SK-N-SH (cell line): ENCODE data around the gene BBS4. TPM values are rescaled to one million over a fixed set of nuclear protein-coding genes. Genes with fewer than 3 reads are reported as not detected.

Source experiments
- CTCF ChIA-PET: fragments of 300-600, 350-600 bp; formaldehyde crosslinking; extraction: SDS; loops from one replicate; lab custom pipeline; 2021; lab: Yijun Ruan, JAX
- POLR2A ChIA-PET: fragments of 350-600 bp; sonication (Branson Sonifier 250); formaldehyde crosslinking; extraction: SDS; loops from one replicate; lab custom pipeline; 2020; ENCODE audit warnings: antibody characterized with exemption, inconsistent platforms; lab: Yijun Ruan, JAX
- DNase-seq: peaks from one replicate; pipeline ENCODE4 v3.0.0; 2012
- H2AFZ ChIP-seq: fragments of 200-600 bp; sonication (generic); 2 replicates; pipeline ENCODE4 v1.8.1; 2016; ENCODE audit warnings: antibody characterized with exemption, mild to moderate bottlenecking, low read depth
- H3F3A ChIP-seq: fragments of 200-600 bp; sonication (generic); replicated peaks from 2 replicates; pipeline ENCODE3; 2016; ENCODE audit warnings: antibody characterized with exemption, mild to moderate bottlenecking; ENCODE audit not compliant: insufficient read depth
- H3K27ac ChIP-seq, 2 experiments: fragments of 200-500 bp in 1 of 2; fragments of 200-600 bp in 1 of 2; sonication (Bioruptor generic) in 1 of 2; sonication (generic), shearing (Covaris generic) in 1 of 2; 2 replicates each; pipeline versions ENCODE4 v1.5.1 to v1.6.1; 2014 to 2016; ENCODE audit warnings: low read depth in 2 of 2, inconsistent platforms in 1 of 2, low read length in 1 of 2, mild to moderate bottlenecking in 1 of 2, mixed read lengths in 1 of 2
- H3K27me3 ChIP-seq: fragments of 200-600 bp; sonication (generic), shearing (Covaris generic); 2 replicates; pipeline ENCODE4 v1.6.1; 2016; ENCODE audit warnings: mixed run types; ENCODE audit not compliant: insufficient read depth
- H3K36me3 ChIP-seq, 2 experiments: fragments of 200-500 bp in 1 of 2; fragments of 200-600 bp in 1 of 2; sonication (Bioruptor generic) in 1 of 2; sonication (generic) in 1 of 2; replicated peaks in 1 of 2; 2 replicates each; pipeline versions ENCODE3 to v1.5.1; 2014 to 2016; ENCODE audit warnings: low read length in 1 of 2, mild to moderate bottlenecking in 1 of 2; ENCODE audit not compliant: insufficient read depth in 2 of 2, control insufficient read depth in 1 of 2
- H3K4me1 ChIP-seq, 2 experiments: fragments of 200-500 bp in 1 of 2; fragments of 200-600 bp in 1 of 2; sonication (Bioruptor generic) in 1 of 2; sonication (generic), shearing (Covaris generic) in 1 of 2; 2 replicates each; pipeline versions ENCODE4 v1.5.1 to v1.6.1; 2014 to 2016; ENCODE audit warnings: low read depth in 1 of 2, low read length in 1 of 2, mixed run types in 1 of 2; ENCODE audit not compliant: insufficient read depth in 2 of 2, control insufficient read depth in 1 of 2
- H3K4me2 ChIP-seq: fragments of 200-600 bp; sonication (generic), shearing (Covaris generic); 2 replicates; pipeline ENCODE4 v1.6.1; 2017; ENCODE audit warnings: mixed run types
- H3K4me3 ChIP-seq, 2 experiments: fragments of 200-500 bp in 1 of 2; fragments of 200-600 bp in 1 of 2; sonication (Bioruptor generic) in 1 of 2; sonication (generic), shearing (Covaris generic) in 1 of 2; 2 replicates each; pipeline versions ENCODE4 v1.5.1 to v1.8.1; 2014 to 2016; ENCODE audit warnings: low read depth in 2 of 2, inconsistent platforms in 1 of 2, low read length in 1 of 2, mild to moderate bottlenecking in 1 of 2, mixed read lengths in 1 of 2, moderate library complexity in 1 of 2
- H3K79me2 ChIP-seq: fragments of 200-600 bp; sonication (generic); 2 replicates; pipeline ENCODE4 v1.8.1; 2017; ENCODE audit warnings: mild to moderate bottlenecking; ENCODE audit not compliant: insufficient read depth
- H3K9ac ChIP-seq: fragments of 200-600 bp; sonication (generic); 2 replicates; pipeline ENCODE4 v1.6.1; 2017; ENCODE audit warnings: mixed run types
- H3K9me2 ChIP-seq: fragments of 200-600 bp; sonication (generic); 2 replicates; pipeline ENCODE4 v1.6.1; 2017; ENCODE audit warnings: mixed run types
- H3K9me3 ChIP-seq: fragments of 200-600 bp; sonication (generic); 2 replicates; pipeline ENCODE4 v1.6.1; 2017; ENCODE audit warnings: mixed run types, mild to moderate bottlenecking, moderate library complexity
- H4K20me1 ChIP-seq: fragments of 200-600 bp; sonication (generic); 2 replicates; pipeline ENCODE4 v1.6.1; 2017; ENCODE audit warnings: mild to moderate bottlenecking, mixed run types; ENCODE audit not compliant: insufficient read depth
- CHD2 ChIP-seq: fragments of 150-350 bp; IDR thresholded peaks from 2 replicates; pipeline ENCODE4 v1.6.1; 2018; ENCODE audit warnings: low read length; ENCODE audit not compliant: partially characterized antibody
- ELF1 ChIP-seq: IDR thresholded peaks from 2 replicates; pipeline ENCODE4 v1.4.0; 2012
- EP300 ChIP-seq, 2 experiments: IDR thresholded peaks; 2 replicates each; pipeline versions ENCODE4 v1.4.0 to v1.6.1; 2012; ENCODE audit warnings: borderline replicate concordance in 1 of 2, low read depth in 1 of 2, low read length in 1 of 2
- FOXJ3 ChIP-seq: sonication (generic); formaldehyde crosslinking; IDR thresholded peaks from 2 replicates; pipeline ENCODE4 v1.5.1; 2020; ENCODE audit warnings: mild to moderate bottlenecking, missing genetic modification reagents
- GATA2 ChIP-seq: sonication (generic); formaldehyde crosslinking; IDR thresholded peaks from 2 replicates; pipeline ENCODE4 v1.5.0; 2020; ENCODE audit warnings: mild to moderate bottlenecking, missing genetic modification reagents
- JUND ChIP-seq: IDR thresholded peaks from 2 replicates; pipeline ENCODE4 v1.4.0; 2012
- MEF2A ChIP-seq: IDR thresholded peaks from 2 replicates; pipeline ENCODE4 v1.4.0; 2012; ENCODE audit warnings: low read depth, borderline replicate concordance
- MXI1 ChIP-seq: IDR thresholded peaks from 2 replicates; pipeline ENCODE4 v1.6.1; 2012; ENCODE audit warnings: mild to moderate bottlenecking, low read depth, low read length, improper control_type of control experiment
- NFIC ChIP-seq: IDR thresholded peaks from 2 replicates; pipeline ENCODE4 v1.4.0; 2012; ENCODE audit warnings: borderline replicate concordance
- POLR2AphosphoS5 ChIP-seq: IDR thresholded peaks from 2 replicates; pipeline ENCODE4 v1.6.1; 2012; ENCODE audit warnings: low read depth, low read length
- RAD21 ChIP-seq: IDR thresholded peaks from 2 replicates; pipeline ENCODE4 v1.6.1; 2012; ENCODE audit warnings: mild to moderate bottlenecking, low read length
- RCOR1 ChIP-seq: fragments of 150-350 bp; IDR thresholded peaks from 2 replicates; pipeline ENCODE4 v1.6.1; 2017; ENCODE audit warnings: antibody characterized with exemption, low read length
- RFX5 ChIP-seq: IDR thresholded peaks from 2 replicates; pipeline ENCODE4 v1.6.1; 2012; ENCODE audit warnings: mild to moderate bottlenecking, improper control_type of control experiment, low read length
- RXRA ChIP-seq: IDR thresholded peaks from 2 replicates; pipeline ENCODE4 v1.4.0; 2012; ENCODE audit warnings: low read depth, mild to moderate bottlenecking, borderline replicate concordance
- SMC3 ChIP-seq: IDR thresholded peaks from 2 replicates; pipeline ENCODE4 v1.6.1; 2012; ENCODE audit warnings: low read depth, low read length, improper control_type of control experiment
- TAF1 ChIP-seq: IDR thresholded peaks from 2 replicates; pipeline ENCODE4 v1.6.1; 2012; ENCODE audit warnings: low read depth, mild to moderate bottlenecking, low read length, moderate library complexity, borderline replicate concordance
- TCF12 ChIP-seq: IDR thresholded peaks from 2 replicates; pipeline ENCODE4 v1.4.0; 2012
- TEAD4 ChIP-seq: IDR thresholded peaks from 2 replicates; pipeline ENCODE4 v1.4.0; 2012; ENCODE audit warnings: mild to moderate bottlenecking, borderline replicate concordance; ENCODE audit not compliant: insufficient read depth
- YY1 ChIP-seq: IDR thresholded peaks from 2 replicates; pipeline ENCODE4 v1.4.0; 2012; ENCODE audit warnings: low read depth, mild to moderate bottlenecking
- WGBS: methylation state at CpG from one replicate; pipeline ENCODE4 v1.1.6; 2017; ENCODE audit warnings: low lambda C conversion rate; 5-methylcytosine and 5-hydroxymethylcytosine counted together
- polyA plus RNA-seq, 3 experiments: library from polyadenylated mRNA; depleted of rRNA; stranded (reverse); fragments of >200 nt; gene quantifications; 2 replicates each; pipeline ENCODE4 v1.2.3, GENCODE V29; 2012
- TF ChIP-seq, protein P1 (sequence below): IDR thresholded peaks from 2 replicates; pipeline ENCODE4; 2012
- TF ChIP-seq, protein P2 (sequence below): fragments of 200-600 bp; sonication (generic); IDR thresholded peaks from 2 replicates; pipeline ENCODE4 v1.6.1; 2017; ENCODE audit warnings: antibody characterized with exemption, mild to moderate bottlenecking, moderate library complexity
- TF ChIP-seq, protein P3 (sequence below): IDR thresholded peaks from 2 replicates; pipeline ENCODE4 v1.4.0; 2012; ENCODE audit warnings: low read depth
- TF ChIP-seq, protein P4 (sequence below): IDR thresholded peaks from 2 replicates; pipeline ENCODE4 v1.6.1; 2012; ENCODE audit warnings: mild to moderate bottlenecking, low read depth, low read length, moderate library complexity
- TF ChIP-seq, protein P5 (sequence below): fragments of 150-350 bp; IDR thresholded peaks from 2 replicates; pipeline ENCODE4 v1.6.1; 2016; ENCODE audit warnings: mild to moderate bottlenecking, low read depth, low read length
- TF ChIP-seq, protein P6 (sequence below): IDR thresholded peaks from 2 replicates; pipeline ENCODE4 v1.4.0; 2012; ENCODE audit warnings: low read depth, borderline replicate concordance

BBS4 gene
- polyA plus RNA-seq, 1 of the 3 experiments (the other 2 are of a cell fraction) = 18.5 TPM

DNA sequence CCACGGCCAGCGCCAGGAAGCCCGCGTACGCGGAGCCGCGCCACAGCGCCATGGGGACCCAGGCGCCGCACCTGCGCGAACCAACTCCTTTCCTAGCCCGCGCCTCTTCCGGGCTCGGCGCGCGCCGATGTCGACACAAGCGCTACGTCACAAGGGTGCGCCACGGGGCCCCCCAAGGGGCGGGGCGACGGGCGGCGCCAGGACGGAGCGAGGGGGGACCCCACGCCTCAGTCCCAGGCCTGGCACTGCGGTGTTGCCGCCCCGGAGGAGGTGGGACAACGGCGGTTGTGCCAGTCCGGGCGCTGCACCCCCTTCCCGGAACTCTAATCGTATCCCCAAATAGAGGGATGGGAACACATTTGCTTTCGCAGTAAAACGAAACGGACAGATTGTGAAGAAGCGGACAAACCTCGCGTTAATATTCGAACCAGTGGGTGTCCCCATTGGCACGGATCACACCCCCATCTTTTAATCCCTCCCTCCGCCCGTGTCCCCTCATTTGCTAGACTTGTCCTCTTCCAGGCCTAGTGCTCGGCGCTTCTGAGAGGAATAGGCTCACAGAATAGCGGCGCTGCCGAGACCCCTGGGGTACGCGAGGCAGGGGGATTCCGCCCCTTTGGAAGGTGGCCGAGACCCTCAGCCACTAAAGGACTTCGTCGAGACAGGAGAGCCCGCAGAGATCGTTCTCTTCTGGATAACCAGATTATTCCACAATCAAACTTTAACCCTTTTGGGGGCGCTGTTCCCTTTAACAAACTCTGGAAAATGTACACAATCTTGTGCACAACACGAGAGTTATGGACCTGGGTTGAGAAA is 97.8 kb downstream of the BBS4 start, which contains the start of gene ADPGK:
TSS of gene ADPGK (minus strand) at position 119 of the 816 bp plus-strand sequence. CDS start at position 52, 67 bp downstream.
- Histone ChIP-seq H3K79me2 (peaks cover 46% of the 10 kb centered on the region), H3K4me3 (peak within 1 kb of the TSS; percentile 85 to 98), H3K9me2 (no peaks in the 10 kb centered on the region), H3K27me3 (no peaks in the 10 kb centered on the region), H3K36me3 (peaks cover 0 to 7% of the 10 kb centered on the region in 2 experiments), H3K4me2 (peak within 1 kb of the TSS; percentile 80), H3K9ac (peak within 1 kb of the TSS; percentile 85), H3K4me1 (peaks cover 0 to 21% of the 10 kb centered on the region in 2 experiments; a peak in 2 of 4 replicates), H4K20me1 (0 out of 2 replicates have a peak, but pooled peaks cover 3% of the 10 kb centered on the region), H3F3A (peaks cover 14% of the 10 kb centered on the region), H3K9me3 (no peaks in the 10 kb centered on the region), H3K27ac (peak within 1 kb of the TSS; percentile 92 to 97), H2AFZ (peak within 1 kb of the TSS; percentile 87)
- WGBS = under 1% methylated on average over 48 of the region's 68 CpGs
- ChIA-PET CTCF (interaction anchor here (0.6 to 2.5 kb wide), 11 partner anchors 10 to 490 kb away, joined by 3 to 10 read pairs (median 4); no protein-coding TSS in a partner anchor), POLR2A (no interaction called here)
- DNase-seq = peak; percentile 99
- TF ChIP-seq, protein P1, sequence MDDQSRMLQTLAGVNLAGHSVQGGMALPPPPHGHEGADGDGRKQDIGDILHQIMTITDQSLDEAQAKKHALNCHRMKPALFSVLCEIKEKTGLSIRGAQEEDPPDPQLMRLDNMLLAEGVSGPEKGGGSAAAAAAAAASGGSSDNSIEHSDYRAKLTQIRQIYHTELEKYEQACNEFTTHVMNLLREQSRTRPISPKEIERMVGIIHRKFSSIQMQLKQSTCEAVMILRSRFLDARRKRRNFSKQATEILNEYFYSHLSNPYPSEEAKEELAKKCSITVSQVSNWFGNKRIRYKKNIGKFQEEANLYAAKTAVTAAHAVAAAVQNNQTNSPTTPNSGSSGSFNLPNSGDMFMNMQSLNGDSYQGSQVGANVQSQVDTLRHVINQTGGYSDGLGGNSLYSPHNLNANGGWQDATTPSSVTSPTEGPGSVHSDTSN = peak; percentile 42
- TF ChIP-seq, protein P2, sequence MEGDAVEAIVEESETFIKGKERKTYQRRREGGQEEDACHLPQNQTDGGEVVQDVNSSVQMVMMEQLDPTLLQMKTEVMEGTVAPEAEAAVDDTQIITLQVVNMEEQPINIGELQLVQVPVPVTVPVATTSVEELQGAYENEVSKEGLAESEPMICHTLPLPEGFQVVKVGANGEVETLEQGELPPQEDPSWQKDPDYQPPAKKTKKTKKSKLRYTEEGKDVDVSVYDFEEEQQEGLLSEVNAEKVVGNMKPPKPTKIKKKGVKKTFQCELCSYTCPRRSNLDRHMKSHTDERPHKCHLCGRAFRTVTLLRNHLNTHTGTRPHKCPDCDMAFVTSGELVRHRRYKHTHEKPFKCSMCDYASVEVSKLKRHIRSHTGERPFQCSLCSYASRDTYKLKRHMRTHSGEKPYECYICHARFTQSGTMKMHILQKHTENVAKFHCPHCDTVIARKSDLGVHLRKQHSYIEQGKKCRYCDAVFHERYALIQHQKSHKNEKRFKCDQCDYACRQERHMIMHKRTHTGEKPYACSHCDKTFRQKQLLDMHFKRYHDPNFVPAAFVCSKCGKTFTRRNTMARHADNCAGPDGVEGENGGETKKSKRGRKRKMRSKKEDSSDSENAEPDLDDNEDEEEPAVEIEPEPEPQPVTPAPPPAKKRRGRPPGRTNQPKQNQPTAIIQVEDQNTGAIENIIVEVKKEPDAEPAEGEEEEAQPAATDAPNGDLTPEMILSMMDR = peak; percentile 75
- TF ChIP-seq POLR2AphosphoS5 (peak; percentile 90), MEF2A (no peak), TEAD4 (no peak), ELF1 (peak; percentile 99), TCF12 (no peak; the same call in 1 of the 2 replicates), NFIC (no peak), RXRA (no peak), YY1 (peak; percentile 59), RCOR1 (peak; percentile 41; the same call in 1 of the 2 replicates), RAD21 (peak; percentile 70), FOXJ3 (CRISPR knock-in tag) (no peak), GATA2 (CRISPR knock-in tag) (no peak), RFX5 (no peak), EP300 (IDR thresholded peaks at IDR 0.05; ENCODE audit: borderline replicate concordance in 1 of 2, low read depth in 1 of 2, low read length in 1 of 2) (no peak), SMC3 (no peak), JUND (no peak), TAF1 (peak; percentile 78), CHD2 (peak; percentile 85), MXI1 (peak; percentile 80)
- TF ChIP-seq, protein P3, sequence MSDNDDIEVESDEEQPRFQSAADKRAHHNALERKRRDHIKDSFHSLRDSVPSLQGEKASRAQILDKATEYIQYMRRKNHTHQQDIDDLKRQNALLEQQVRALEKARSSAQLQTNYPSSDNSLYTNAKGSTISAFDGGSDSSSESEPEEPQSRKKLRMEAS = peak; percentile 70
- TF ChIP-seq, protein P4, sequence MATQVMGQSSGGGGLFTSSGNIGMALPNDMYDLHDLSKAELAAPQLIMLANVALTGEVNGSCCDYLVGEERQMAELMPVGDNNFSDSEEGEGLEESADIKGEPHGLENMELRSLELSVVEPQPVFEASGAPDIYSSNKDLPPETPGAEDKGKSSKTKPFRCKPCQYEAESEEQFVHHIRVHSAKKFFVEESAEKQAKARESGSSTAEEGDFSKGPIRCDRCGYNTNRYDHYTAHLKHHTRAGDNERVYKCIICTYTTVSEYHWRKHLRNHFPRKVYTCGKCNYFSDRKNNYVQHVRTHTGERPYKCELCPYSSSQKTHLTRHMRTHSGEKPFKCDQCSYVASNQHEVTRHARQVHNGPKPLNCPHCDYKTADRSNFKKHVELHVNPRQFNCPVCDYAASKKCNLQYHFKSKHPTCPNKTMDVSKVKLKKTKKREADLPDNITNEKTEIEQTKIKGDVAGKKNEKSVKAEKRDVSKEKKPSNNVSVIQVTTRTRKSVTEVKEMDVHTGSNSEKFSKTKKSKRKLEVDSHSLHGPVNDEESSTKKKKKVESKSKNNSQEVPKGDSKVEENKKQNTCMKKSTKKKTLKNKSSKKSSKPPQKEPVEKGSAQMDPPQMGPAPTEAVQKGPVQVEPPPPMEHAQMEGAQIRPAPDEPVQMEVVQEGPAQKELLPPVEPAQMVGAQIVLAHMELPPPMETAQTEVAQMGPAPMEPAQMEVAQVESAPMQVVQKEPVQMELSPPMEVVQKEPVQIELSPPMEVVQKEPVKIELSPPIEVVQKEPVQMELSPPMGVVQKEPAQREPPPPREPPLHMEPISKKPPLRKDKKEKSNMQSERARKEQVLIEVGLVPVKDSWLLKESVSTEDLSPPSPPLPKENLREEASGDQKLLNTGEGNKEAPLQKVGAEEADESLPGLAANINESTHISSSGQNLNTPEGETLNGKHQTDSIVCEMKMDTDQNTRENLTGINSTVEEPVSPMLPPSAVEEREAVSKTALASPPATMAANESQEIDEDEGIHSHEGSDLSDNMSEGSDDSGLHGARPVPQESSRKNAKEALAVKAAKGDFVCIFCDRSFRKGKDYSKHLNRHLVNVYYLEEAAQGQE = 0 out of 2 replicates have a peak, but pooled peaks have one; percentile 16
- TF ChIP-seq, protein P5, sequence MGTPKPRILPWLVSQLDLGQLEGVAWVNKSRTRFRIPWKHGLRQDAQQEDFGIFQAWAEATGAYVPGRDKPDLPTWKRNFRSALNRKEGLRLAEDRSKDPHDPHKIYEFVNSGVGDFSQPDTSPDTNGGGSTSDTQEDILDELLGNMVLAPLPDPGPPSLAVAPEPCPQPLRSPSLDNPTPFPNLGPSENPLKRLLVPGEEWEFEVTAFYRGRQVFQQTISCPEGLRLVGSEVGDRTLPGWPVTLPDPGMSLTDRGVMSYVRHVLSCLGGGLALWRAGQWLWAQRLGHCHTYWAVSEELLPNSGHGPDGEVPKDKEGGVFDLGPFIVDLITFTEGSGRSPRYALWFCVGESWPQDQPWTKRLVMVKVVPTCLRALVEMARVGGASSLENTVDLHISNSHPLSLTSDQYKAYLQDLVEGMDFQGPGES = no peak
- TF ChIP-seq, protein P6, sequence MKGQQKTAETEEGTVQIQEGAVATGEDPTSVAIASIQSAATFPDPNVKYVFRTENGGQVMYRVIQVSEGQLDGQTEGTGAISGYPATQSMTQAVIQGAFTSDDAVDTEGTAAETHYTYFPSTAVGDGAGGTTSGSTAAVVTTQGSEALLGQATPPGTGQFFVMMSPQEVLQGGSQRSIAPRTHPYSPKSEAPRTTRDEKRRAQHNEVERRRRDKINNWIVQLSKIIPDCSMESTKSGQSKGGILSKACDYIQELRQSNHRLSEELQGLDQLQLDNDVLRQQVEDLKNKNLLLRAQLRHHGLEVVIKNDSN = no peak
